SH-SY5Y (cell line): ENCODE measurements around the gene APP.

Experiments used
- GATA2 ChIP-seq: IDR thresholded peaks from 2 replicates; pipeline ENCODE4 v1.6.1; 2011; ENCODE audit warnings: mild to moderate bottlenecking, low read depth, low read length
- GATA3 ChIP-seq: IDR thresholded peaks from 2 replicates; pipeline ENCODE4 v1.6.1; 2011; ENCODE audit warnings: low read depth, mild to moderate bottlenecking, low read length, moderate library complexity

GRCh38 chr21:25837533-25838265 is 332.9 kb downstream of the APP start:
- TF ChIP-seq GATA3 (no peak), GATA2 (no peak)
